Ovary (tissue), 3 donors: ENCODE results near the gene DDX20.

Experiments
- CTCF ChIP-seq, 3 donors: fragments of 450-650 bp in 2 of 3; fragments of 200-600 bp in 1 of 3; IDR thresholded peaks; one replicate each; pipeline versions ENCODE4 v1.5.1 to v1.8.0; 2016 to 2022; ENCODE audit warnings: antibody characterized with exemption in 3 of 3, mild to moderate bottlenecking in 1 of 3
- EP300 ChIP-seq: sonication (generic); formaldehyde crosslinking; IDR thresholded peaks from one replicate; pipeline ENCODE4 v1.6.1; 2017; ENCODE audit warnings: antibody characterized with exemption
- POLR2A ChIP-seq: fragments of 450-650 bp; IDR thresholded peaks from one replicate; pipeline ENCODE4 v1.6.1; 2017; ENCODE audit warnings: antibody characterized with exemption, mild to moderate bottlenecking, moderate library complexity
- donor health status: DM: no; HTN: no; CAD: no.

GRCh38 chr1:111762332-111762731 lies 6.6 kb downstream of the DDX20 start:
- no peak for TF ChIP-seq CTCF (IDR thresholded peaks at IDR 0.05)
- TF ChIP-seq EP300 = no peak
- no peak for TF ChIP-seq POLR2A
